Endothelial cell of umbilical vein (primary cell): ENCODE results near the gene AP4B1. TPM values are rescaled to one million over a fixed set of nuclear protein-coding genes. Genes with fewer than 3 reads are reported as not detected.

Experiments
- BruUV-seq: library from RNA; stranded (reverse); fragments of 400-500 nt; replicated peaks from 2 replicates; lab custom pipeline; 2021; lab: Mats Ljungman, UMichigan
- CTCF ChIA-PET: fragments of 300-600, 350-600 bp; sonication (Branson Sonifier 250); formaldehyde crosslinking; loops from one replicate; lab custom pipeline; 2021; ENCODE audit warnings: antibody characterized with exemption, inconsistent platforms; lab: Charles Lee
- POLR2A ChIA-PET: fragments of 300-600, 350-600 bp; sonication (Branson Sonifier 250); formaldehyde crosslinking; loops from one replicate; lab custom pipeline; 2021; ENCODE audit warnings: antibody characterized with exemption, inconsistent platforms; lab: Charles Lee
- DNase-seq: peaks from one replicate; pipeline ENCODE4 v3.0.0-alpha.2; 2011; ENCODE audit warnings: low read depth, low spot score
- FAIRE-seq: peaks from 2 replicates; lab custom pipeline; 2011; peaks lifted over from hg19 to GRCh38; lab: Jason Lieb, UNC
- H2AFZ ChIP-seq: 2 replicates; pipeline ENCODE4 v1.6.0; 2012; ENCODE audit warnings: low read depth, low read length, control low read depth, inconsistent platforms
- H3K27ac ChIP-seq: 2 replicates; pipeline ENCODE4 v1.5.1; 2011; ENCODE audit warnings: low read depth, mild to moderate bottlenecking, control low read depth, low read length, moderate library complexity; ENCODE audit not compliant: insufficient read depth
- H3K27me3 ChIP-seq, 2 experiments: 2 replicates each; pipeline versions ENCODE4 v1.6.0 to v1.6.1; 2011; ENCODE audit warnings: low read length in 2 of 2, mixed read lengths in 1 of 2; ENCODE audit not compliant: control insufficient read depth in 2 of 2, insufficient read depth in 2 of 2
- H3K36me3 ChIP-seq, 2 experiments: 2 replicates in 1 of 2; 3 replicates in 1 of 2; pipeline ENCODE4 v1.5.1; 2011; ENCODE audit warnings: low read length in 2 of 2, mild to moderate bottlenecking in 1 of 2, moderate library complexity in 1 of 2; ENCODE audit not compliant: control insufficient read depth in 2 of 2, insufficient read depth in 2 of 2; ENCODE audit errors: extremely low read depth in 1 of 2
- H3K4me1 ChIP-seq: 3 replicates; pipeline ENCODE4 v1.5.1; 2011; ENCODE audit warnings: mild to moderate bottlenecking, low read length; ENCODE audit not compliant: control insufficient read depth, insufficient read depth; ENCODE audit errors: extremely low read depth
- H3K4me2 ChIP-seq: 2 replicates; pipeline ENCODE4 v1.6.1; 2011; ENCODE audit warnings: low read length, control low read depth, mixed read lengths; ENCODE audit not compliant: insufficient read depth
- H3K4me3 ChIP-seq, 3 experiments: fragments of 200-600 bp in 1 of 3; sonication (generic), shearing (Covaris generic) in 1 of 3; replicated peaks in 1 of 3; 2 replicates each; pipeline ENCODE4 v1.5.1; 2011 to 2016; ENCODE audit warnings: control low read depth in 3 of 3, low read length in 3 of 3, mild to moderate bottlenecking in 2 of 3, inconsistent platforms in 1 of 3, low read depth in 1 of 3, moderate library complexity in 1 of 3; ENCODE audit not compliant: insufficient read depth in 1 of 3
- H3K79me2 ChIP-seq: 2 replicates; pipeline ENCODE4 v1.6.0; 2012; ENCODE audit warnings: low read length, inconsistent platforms; ENCODE audit not compliant: control insufficient read depth, insufficient read depth
- H3K9ac ChIP-seq: replicated peaks from 2 replicates; pipeline ENCODE3; 2011; ENCODE audit warnings: low read length, control low read depth; ENCODE audit not compliant: insufficient read depth; ENCODE audit errors: extremely low read depth
- H3K9me1 ChIP-seq: replicated peaks from 3 replicates; pipeline ENCODE4 v1.6.0; 2011; ENCODE audit warnings: mild to moderate bottlenecking, low read length; ENCODE audit not compliant: control insufficient read depth, insufficient read depth; ENCODE audit errors: extremely low read depth
- H3K9me3 ChIP-seq: replicated peaks from 2 replicates; pipeline ENCODE4 v1.5.1; 2012; ENCODE audit warnings: low read length, inconsistent platforms; ENCODE audit not compliant: control insufficient read depth, insufficient read depth
- H4K20me1 ChIP-seq: replicated peaks from 2 replicates; pipeline ENCODE3; 2011; ENCODE audit warnings: mild to moderate bottlenecking, low read length; ENCODE audit not compliant: control insufficient read depth, insufficient read depth; ENCODE audit errors: extremely low read depth
- CTCF ChIP-seq, 2 donors: IDR thresholded peaks; 1 replicate in 1 of 2; 2 replicates in 1 of 2; pipeline ENCODE4 v1.5.1; 2011; ENCODE audit warnings: low read length in 2 of 2, mild to moderate bottlenecking in 2 of 2, moderate library complexity in 2 of 2, control low read depth in 1 of 2, inconsistent platforms in 1 of 2, low read depth in 1 of 2; ENCODE audit not compliant: insufficient read depth in 1 of 2; ENCODE audit errors: extremely low read depth in 1 of 2
- EZH2 ChIP-seq: IDR thresholded peaks from 2 replicates; pipeline ENCODE4 v1.6.1; 2012; ENCODE audit warnings: borderline replicate concordance, low read depth, mild to moderate bottlenecking, moderate library complexity, low read length, inconsistent platforms; ENCODE audit not compliant: severe bottlenecking
- FOS ChIP-seq: IDR thresholded peaks from 2 replicates; pipeline ENCODE4 v1.6.1; 2011; ENCODE audit warnings: mild to moderate bottlenecking, low read length, moderate library complexity, borderline replicate concordance; ENCODE audit not compliant: insufficient read depth
- GATA2 ChIP-seq: IDR thresholded peaks from 2 replicates; pipeline ENCODE4 v1.7.0; 2011; ENCODE audit warnings: low read depth, mild to moderate bottlenecking, moderate library complexity, mixed read lengths, low read length; ENCODE audit not compliant: insufficient read length, insufficient read depth
- JUN ChIP-seq: IDR thresholded peaks from 2 replicates; pipeline ENCODE4 v1.6.1; 2011; ENCODE audit warnings: borderline replicate concordance, low read depth; ENCODE audit not compliant: insufficient read length, insufficient read depth
- MYC ChIP-seq: IDR thresholded peaks from one replicate; pipeline ENCODE4 v1.6.1; 2011; ENCODE audit warnings: mild to moderate bottlenecking, low read depth, low read length
- POLR2A ChIP-seq: IDR thresholded peaks from 2 replicates; pipeline ENCODE4 v1.6.1; 2012; ENCODE audit warnings: low read depth, mild to moderate bottlenecking, control low read depth, low read length
- POLR2AphosphoS5 ChIP-seq: IDR thresholded peaks from 2 replicates; pipeline ENCODE4 v1.6.1; 2012; ENCODE audit warnings: low read depth, mild to moderate bottlenecking, control low read depth, low read length, moderate library complexity; ENCODE audit not compliant: insufficient read depth
- dilution Hi-C: fragments of 300-500 bp; cut with MboI; formaldehyde crosslinking; loops from one replicate; pipeline ENCODE4 v1.15.0; 2019; ENCODE audit warnings: low sequenced_read_pairs; ENCODE audit not compliant: extremely low pct_ligation_motif_present
- intact Hi-C: fragments of 100-400 bp; cut with micrococcal nuclease; formaldehyde crosslinking; loops from one replicate; pipeline ENCODE4 v1.10.0; 2022
- polyA plus RNA-seq, 4 experiments: library from polyadenylated mRNA; depleted of rRNA in 3 of 4; stranded (reverse) in 3 of 4; unstranded in 1 of 4; fragments of >200 nt; gene quantifications; 2 replicates each; pipeline versions ENCODE4 v1.2.1 to v1.2.3, GENCODE V29; 2011 to 2012; ENCODE audit warnings: missing spikeins in 1 of 4
- total RNA-seq: library from RNA; stranded (reverse); gene quantifications from 2 replicates; pipeline ENCODE4 v1.2.3, GENCODE V29; 2021
- TF ChIP-seq, protein P1 (sequence below): IDR thresholded peaks from 2 replicates; pipeline ENCODE4 v1.6.1; 2011; ENCODE audit not compliant: insufficient read depth, insufficient read length

The AP4B1 gene
- total and polyA plus RNA-seq, 2 donors (not counting 3 experiments of a cell fraction or from before 2014, with no cell fraction given): 21.9 to 33.0 TPM

DNA sequence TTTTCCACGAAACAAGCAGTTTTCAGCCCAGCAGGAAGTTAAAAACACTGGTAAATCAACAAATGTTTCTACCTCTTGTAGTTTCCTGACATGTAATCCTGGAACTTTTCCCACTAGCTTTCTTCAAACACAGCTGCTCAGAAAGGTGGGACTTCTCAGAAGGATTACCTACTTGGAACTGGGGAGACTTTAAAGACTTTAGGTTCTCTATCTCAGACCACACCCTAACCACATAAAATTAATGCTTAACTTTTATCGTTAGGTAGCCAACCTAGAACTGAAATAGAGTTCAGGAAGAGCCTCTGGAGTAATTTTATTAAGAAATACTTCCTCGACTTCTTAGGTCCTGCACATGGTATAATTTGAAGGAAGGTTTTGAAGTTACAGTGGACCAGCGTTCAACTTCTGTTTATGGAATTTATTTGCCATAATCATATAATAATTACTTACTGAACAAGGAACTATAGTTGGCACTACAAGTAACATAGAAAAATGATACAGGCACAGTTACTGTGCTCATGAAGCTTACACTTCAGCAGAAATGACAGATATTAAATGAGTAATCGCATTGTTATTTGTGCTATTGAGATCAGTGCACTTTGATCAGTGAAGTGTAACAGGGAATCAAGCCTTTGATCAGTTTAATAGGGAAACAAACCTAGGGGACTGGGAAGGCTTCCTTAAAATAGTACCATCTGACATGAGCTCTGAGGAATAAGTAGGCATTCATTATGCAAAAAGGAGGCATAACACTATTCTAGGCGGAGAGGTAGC is 17.0 kb downstream of the AP4B1 start, which contains the start of gene BCL2L15:
BCL2L15 (minus strand) TSS at position 180 of the 774 bp plus-strand sequence. CDS start 206 bp downstream, outside the sequence.
- no peak for FAIRE-seq
- TF ChIP-seq GATA2 (no peak), EZH2 (no peak), FOS (no peak), MYC (no peak), POLR2AphosphoS5 (no peak), POLR2A (no peak), JUN (no peak), CTCF (IDR thresholded peaks at IDR 0.05; ENCODE audit: extremely low read depth in 1 of 2, insufficient read depth in 1 of 2, low read depth in 1 of 2, low read length in 2 of 2) (no peak)
- TF ChIP-seq, protein P1, sequence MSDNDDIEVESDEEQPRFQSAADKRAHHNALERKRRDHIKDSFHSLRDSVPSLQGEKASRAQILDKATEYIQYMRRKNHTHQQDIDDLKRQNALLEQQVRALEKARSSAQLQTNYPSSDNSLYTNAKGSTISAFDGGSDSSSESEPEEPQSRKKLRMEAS: no peak

More for the DNA sequence above, 17.0 kb downstream of the AP4B1 start, which contains the start of gene BCL2L15:
- ChIA-PET CTCF (interaction anchor here (1.5 kb wide), 1 partner anchor 9 kb away, joined by 3 read pairs; no protein-coding TSS in a partner anchor), POLR2A (no interaction called here)
- H3K4me3 ChIP-seq: no peak within 1 kb of the TSS
- no peak within 1 kb of the TSS for H3K27ac ChIP-seq
- H3K9me3 ChIP-seq: no peaks in the 10 kb centered on the region
- no peaks in the 10 kb centered on the region for H3K4me1 ChIP-seq
- H3K27me3 ChIP-seq: no peaks in the 10 kb centered on the region
- BruUV-seq: no TSS peak
- no peaks in the 10 kb centered on the region for H3K36me3 ChIP-seq
- dilution Hi-C loops: no loop called here
- no peaks in the 10 kb centered on the region for H3K9me1 ChIP-seq
- no peaks in the 10 kb centered on the region for H3K79me2 ChIP-seq
- DNase-seq: no peak
- no peak within 1 kb of the TSS for H2AFZ ChIP-seq
- H3K9ac ChIP-seq: no peak within 1 kb of the TSS
- H3K4me2 ChIP-seq: no peak within 1 kb of the TSS
- intact Hi-C loops: no loop called here
- no peaks in the 10 kb centered on the region for H4K20me1 ChIP-seq
